HepG2 (cell line): ENCODE data around the gene ADAMTSL4. TPM values are rescaled to one million over a fixed set of nuclear protein-coding genes. Genes with fewer than 3 reads are reported as not detected.

Experiments
- ARNT2 ChIP-seq: sonication (generic); formaldehyde crosslinking; IDR thresholded peaks from 2 replicates; pipeline ENCODE4 v1.8.0; 2022; ENCODE audit warnings: mild to moderate bottlenecking, low read depth, missing genetic modification reagents, moderate library complexity
- CEBPG ChIP-seq: IDR thresholded peaks from 2 replicates; pipeline ENCODE4 v1.6.1; 2016
- IRX3 ChIP-seq: sonication (generic); formaldehyde crosslinking; IDR thresholded peaks from 2 replicates; pipeline ENCODE4 v1.8.1; 2023; ENCODE audit warnings: mild to moderate bottlenecking, low read depth, missing genetic modification reagents, borderline replicate concordance
- MED1 ChIP-seq: sonication (generic); formaldehyde crosslinking; IDR thresholded peaks from 2 replicates; pipeline ENCODE4 v1.4.0; 2020; ENCODE audit warnings: missing genetic modification reagents
- NFKBIZ ChIP-seq: IDR thresholded peaks from 2 replicates; pipeline ENCODE4 v1.6.1; 2018; ENCODE audit warnings: missing genetic modification reagents, missing compliant biosample characterization
- RCOR2 ChIP-seq: IDR thresholded peaks from 2 replicates; pipeline ENCODE4 v1.6.1; 2016; ENCODE audit warnings: missing biosample characterization, missing genetic modification reagents
- RXRB ChIP-seq: IDR thresholded peaks from 2 replicates; pipeline ENCODE4 v1.6.1; 2016; ENCODE audit warnings: borderline replicate concordance, missing genetic modification reagents, missing compliant biosample characterization
- ZNF10 ChIP-seq: sonication (generic); formaldehyde crosslinking; IDR thresholded peaks from 2 replicates; pipeline ENCODE4 v1.4.0; 2020; ENCODE audit warnings: mild to moderate bottlenecking, low read depth, missing genetic modification reagents, borderline replicate concordance
- ZNF274 ChIP-seq: sonication (generic); formaldehyde crosslinking; IDR thresholded peaks from 2 replicates; pipeline ENCODE4 v1.5.1; 2020; ENCODE audit warnings: mild to moderate bottlenecking, missing genetic modification reagents
- ZNF333 ChIP-seq: sonication (generic); formaldehyde crosslinking; IDR thresholded peaks from 2 replicates; pipeline ENCODE4 v1.4.0; 2020; ENCODE audit warnings: mild to moderate bottlenecking, missing genetic modification reagents, borderline replicate concordance
- ZNF546 ChIP-seq: sonication (generic); formaldehyde crosslinking; conservative IDR thresholded peaks from 2 replicates; pipeline ENCODE4 v1.8.1; 2023; ENCODE audit warnings: mild to moderate bottlenecking, missing genetic modification reagents
- ZNF614 ChIP-seq: IDR thresholded peaks from 2 replicates; pipeline ENCODE4 v1.6.1; 2018; ENCODE audit warnings: missing biosample characterization, missing genetic modification reagents, inconsistent platforms, borderline replicate concordance
- ZNF777 ChIP-seq: sonication (generic); formaldehyde crosslinking; IDR thresholded peaks from 2 replicates; pipeline ENCODE4 v1.4.0; 2020; ENCODE audit warnings: missing genetic modification reagents
- ZSCAN25 ChIP-seq: sonication (generic); formaldehyde crosslinking; IDR thresholded peaks from 2 replicates; pipeline ENCODE4 v1.8.0; 2022; ENCODE audit warnings: mild to moderate bottlenecking, missing genetic modification reagents
- polyA plus RNA-seq, 8 experiments: library from polyadenylated mRNA; depleted of rRNA in 3 of 8; stranded (reverse) in 7 of 8; unstranded in 1 of 8; fragments of >200 nt; fragmentation: Illumina TruSeq in 4 of 8; extraction: Trizol in 4 of 8; gene quantifications; 2 replicates each; pipeline versions ENCODE4 v1.2.1 to v1.2.3, GENCODE V29; 2011 to 2016; ENCODE audit warnings: low read depth in 4 of 8, missing spikeins in 1 of 8, mixed read lengths in 1 of 8; ENCODE audit not compliant: insufficient read depth in 1 of 8
- total RNA-seq, 5 experiments: library from RNA; depleted of rRNA; stranded (reverse); fragments of >200 nt; fragmentation: Illumina TruSeq; extraction: Trizol; gene quantifications; 2 replicates each; pipeline ENCODE4 v1.2.3, GENCODE V29; 2016; ENCODE audit warnings: low read depth in 1 of 5
- TF ChIP-seq, protein P1 (sequence below): fragments of 450-650 bp; IDR thresholded peaks from 2 replicates; pipeline ENCODE4 v1.6.1; 2017
- TF ChIP-seq, protein P2 (sequence below): sonication (generic); formaldehyde crosslinking; IDR thresholded peaks from 2 replicates; pipeline ENCODE4 v1.5.0; 2020; ENCODE audit warnings: mild to moderate bottlenecking, low read depth, missing genetic modification reagents, borderline replicate concordance
- TF ChIP-seq, protein P3 (sequence below): sonication (generic); formaldehyde crosslinking; IDR thresholded peaks from 2 replicates; pipeline ENCODE4 v1.8.1; 2022; ENCODE audit warnings: mild to moderate bottlenecking, missing genetic modification reagents
- TF ChIP-seq, protein P4 (sequence below): sonication (generic); formaldehyde crosslinking; IDR thresholded peaks from 2 replicates; pipeline ENCODE4 v1.8.0; 2022; ENCODE audit warnings: mild to moderate bottlenecking, missing genetic modification reagents, borderline replicate concordance
- TF ChIP-seq, protein P5 (sequence below): IDR thresholded peaks from 2 replicates; pipeline ENCODE4 v1.6.1; 2016; ENCODE audit warnings: low read depth, control low read depth
- TF ChIP-seq, protein P6 (sequence below): sonication (generic); formaldehyde crosslinking; IDR thresholded peaks from 2 replicates; pipeline ENCODE4 v1.4.0; 2020; ENCODE audit warnings: missing genetic modification reagents, borderline replicate concordance

The ADAMTSL4 gene
- total and polyA plus RNA-seq, 2 of the 13 experiments (the other 11 are each of a cell fraction or from before 2014, with no cell fraction given), result 3.9 to 16.4 TPM

DNA sequence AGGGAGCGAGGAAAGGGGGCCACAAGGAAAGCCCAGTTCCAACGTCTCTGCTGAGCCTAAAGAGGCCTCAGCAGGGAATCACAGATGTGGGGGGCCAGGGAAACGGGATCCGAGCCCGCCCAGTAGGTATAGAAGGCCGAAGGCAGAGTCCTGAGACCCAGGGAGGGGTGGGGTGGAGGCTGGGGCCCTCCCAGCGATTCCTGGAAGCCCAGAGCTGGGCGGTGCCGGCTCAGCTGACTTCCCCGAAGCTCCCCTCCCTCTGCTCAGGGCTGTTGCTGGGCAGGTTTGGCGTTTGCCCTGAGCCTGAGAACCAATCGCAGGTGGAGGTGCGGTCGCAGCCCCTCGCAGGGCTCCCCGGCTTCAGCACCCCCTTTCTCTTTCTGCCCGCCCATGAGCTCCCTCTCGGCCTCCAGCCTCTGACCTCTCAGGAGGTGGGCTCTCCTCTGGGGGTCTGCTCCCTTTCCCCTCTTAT is 12.8 kb downstream of the ADAMTSL4 start (continued):
- TF ChIP-seq, protein P1, sequence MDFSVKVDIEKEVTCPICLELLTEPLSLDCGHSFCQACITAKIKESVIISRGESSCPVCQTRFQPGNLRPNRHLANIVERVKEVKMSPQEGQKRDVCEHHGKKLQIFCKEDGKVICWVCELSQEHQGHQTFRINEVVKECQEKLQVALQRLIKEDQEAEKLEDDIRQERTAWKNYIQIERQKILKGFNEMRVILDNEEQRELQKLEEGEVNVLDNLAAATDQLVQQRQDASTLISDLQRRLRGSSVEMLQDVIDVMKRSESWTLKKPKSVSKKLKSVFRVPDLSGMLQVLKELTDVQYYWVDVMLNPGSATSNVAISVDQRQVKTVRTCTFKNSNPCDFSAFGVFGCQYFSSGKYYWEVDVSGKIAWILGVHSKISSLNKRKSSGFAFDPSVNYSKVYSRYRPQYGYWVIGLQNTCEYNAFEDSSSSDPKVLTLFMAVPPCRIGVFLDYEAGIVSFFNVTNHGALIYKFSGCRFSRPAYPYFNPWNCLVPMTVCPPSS, result no peak
- TF ChIP-seq ZNF614 (peak; percentile 74; the same call in 1 of the 2 replicates), RCOR2 (CRISPR knock-in tag) (peak; percentile 35; the same call in 1 of the 2 replicates), NFKBIZ (CRISPR knock-in tag) (no peak; the same call in 1 of the 2 replicates), MED1 (CRISPR knock-in tag) (peak; percentile 80), IRX3 (CRISPR knock-in tag) (no peak), ZNF274 (CRISPR knock-in tag) (no peak), RXRB (peak; percentile 87), ARNT2 (CRISPR knock-in tag) (no peak), CEBPG (CRISPR knock-in tag) (no peak; the same call in 1 of the 2 replicates), ZNF777 (CRISPR knock-in tag) (no peak), ZNF546 (CRISPR knock-in tag) (no peak), ZNF333 (CRISPR knock-in tag) (no peak), ZSCAN25 (CRISPR knock-in tag) (no peak), ZNF10 (CRISPR knock-in tag) (no peak)
- TF ChIP-seq, protein P2, sequence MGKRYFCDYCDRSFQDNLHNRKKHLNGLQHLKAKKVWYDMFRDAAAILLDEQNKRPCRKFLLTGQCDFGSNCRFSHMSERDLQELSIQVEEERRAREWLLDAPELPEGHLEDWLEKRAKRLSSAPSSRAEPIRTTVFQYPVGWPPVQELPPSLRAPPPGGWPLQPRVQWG, result no peak
- TF ChIP-seq, protein P3, sequence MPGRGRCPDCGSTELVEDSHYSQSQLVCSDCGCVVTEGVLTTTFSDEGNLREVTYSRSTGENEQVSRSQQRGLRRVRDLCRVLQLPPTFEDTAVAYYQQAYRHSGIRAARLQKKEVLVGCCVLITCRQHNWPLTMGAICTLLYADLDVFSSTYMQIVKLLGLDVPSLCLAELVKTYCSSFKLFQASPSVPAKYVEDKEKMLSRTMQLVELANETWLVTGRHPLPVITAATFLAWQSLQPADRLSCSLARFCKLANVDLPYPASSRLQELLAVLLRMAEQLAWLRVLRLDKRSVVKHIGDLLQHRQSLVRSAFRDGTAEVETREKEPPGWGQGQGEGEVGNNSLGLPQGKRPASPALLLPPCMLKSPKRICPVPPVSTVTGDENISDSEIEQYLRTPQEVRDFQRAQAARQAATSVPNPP (CRISPR knock-in tag), result no peak
- TF ChIP-seq, protein P4, sequence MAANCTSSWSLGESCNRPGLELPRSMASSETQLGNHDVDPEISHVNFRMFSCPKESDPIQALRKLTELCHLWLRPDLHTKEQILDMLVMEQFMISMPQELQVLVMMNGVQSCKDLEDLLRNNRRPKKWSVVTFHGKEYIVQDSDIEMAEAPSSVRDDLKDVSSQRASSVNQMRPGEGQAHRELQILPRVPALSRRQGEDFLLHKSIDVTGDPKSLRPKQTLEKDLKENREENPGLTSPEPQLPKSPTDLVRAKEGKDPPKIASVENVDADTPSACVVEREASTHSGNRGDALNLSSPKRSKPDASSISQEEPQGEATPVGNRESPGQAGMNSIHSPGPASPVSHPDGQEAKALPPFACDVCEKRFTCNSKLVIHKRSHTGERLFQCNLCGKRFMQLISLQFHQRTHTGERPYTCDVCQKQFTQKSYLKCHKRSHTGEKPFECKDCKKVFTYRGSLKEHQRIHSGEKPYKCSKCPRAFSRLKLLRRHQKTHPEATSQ, result no peak
- TF ChIP-seq, protein P5, sequence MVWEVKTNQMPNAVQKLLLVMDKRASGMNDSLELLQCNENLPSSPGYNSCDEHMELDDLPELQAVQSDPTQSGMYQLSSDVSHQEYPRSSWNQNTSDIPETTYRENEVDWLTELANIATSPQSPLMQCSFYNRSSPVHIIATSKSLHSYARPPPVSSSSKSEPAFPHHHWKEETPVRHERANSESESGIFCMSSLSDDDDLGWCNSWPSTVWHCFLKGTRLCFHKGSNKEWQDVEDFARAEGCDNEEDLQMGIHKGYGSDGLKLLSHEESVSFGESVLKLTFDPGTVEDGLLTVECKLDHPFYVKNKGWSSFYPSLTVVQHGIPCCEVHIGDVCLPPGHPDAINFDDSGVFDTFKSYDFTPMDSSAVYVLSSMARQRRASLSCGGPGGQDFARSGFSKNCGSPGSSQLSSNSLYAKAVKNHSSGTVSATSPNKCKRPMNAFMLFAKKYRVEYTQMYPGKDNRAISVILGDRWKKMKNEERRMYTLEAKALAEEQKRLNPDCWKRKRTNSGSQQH (CRISPR knock-in tag), result 0 out of 2 replicates have a peak, but pooled peaks have one; percentile 24
- TF ChIP-seq, protein P6, sequence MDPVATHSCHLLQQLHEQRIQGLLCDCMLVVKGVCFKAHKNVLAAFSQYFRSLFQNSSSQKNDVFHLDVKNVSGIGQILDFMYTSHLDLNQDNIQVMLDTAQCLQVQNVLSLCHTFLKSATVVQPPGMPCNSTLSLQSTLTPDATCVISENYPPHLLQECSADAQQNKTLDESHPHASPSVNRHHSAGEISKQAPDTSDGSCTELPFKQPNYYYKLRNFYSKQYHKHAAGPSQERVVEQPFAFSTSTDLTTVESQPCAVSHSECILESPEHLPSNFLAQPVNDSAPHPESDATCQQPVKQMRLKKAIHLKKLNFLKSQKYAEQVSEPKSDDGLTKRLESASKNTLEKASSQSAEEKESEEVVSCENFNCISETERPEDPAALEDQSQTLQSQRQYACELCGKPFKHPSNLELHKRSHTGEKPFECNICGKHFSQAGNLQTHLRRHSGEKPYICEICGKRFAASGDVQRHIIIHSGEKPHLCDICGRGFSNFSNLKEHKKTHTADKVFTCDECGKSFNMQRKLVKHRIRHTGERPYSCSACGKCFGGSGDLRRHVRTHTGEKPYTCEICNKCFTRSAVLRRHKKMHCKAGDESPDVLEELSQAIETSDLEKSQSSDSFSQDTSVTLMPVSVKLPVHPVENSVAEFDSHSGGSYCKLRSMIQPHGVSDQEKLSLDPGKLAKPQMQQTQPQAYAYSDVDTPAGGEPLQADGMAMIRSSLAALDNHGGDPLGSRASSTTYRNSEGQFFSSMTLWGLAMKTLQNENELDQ (CRISPR knock-in tag), result no peak
